HepG2 (cell line): ENCODE measurements around the gene AFF1.

Source experiments
- ARID3A ChIP-seq: IDR thresholded peaks from 2 replicates; pipeline ENCODE4 v1.6.1; 2012; ENCODE audit warnings: low read depth, low read length, improper control_type of control experiment
- CSRNP1 ChIP-seq: sonication (generic); formaldehyde crosslinking; IDR thresholded peaks from 2 replicates; pipeline ENCODE4 v1.8.1; 2023; ENCODE audit warnings: mild to moderate bottlenecking, missing genetic modification reagents
- CTCF ChIP-seq: sonication (generic); formaldehyde crosslinking; IDR thresholded peaks from 2 replicates; pipeline ENCODE4 v1.5.0; 2020; ENCODE audit warnings: mild to moderate bottlenecking, missing genetic modification reagents, moderate library complexity
- EZH2 ChIP-seq: conservative IDR thresholded peaks from 2 replicates; pipeline ENCODE4 v1.6.1; 2012; ENCODE audit warnings: mild to moderate bottlenecking, low read depth, low read length, moderate library complexity
- MYNN ChIP-seq: sonication (generic); formaldehyde crosslinking; IDR thresholded peaks from 2 replicates; pipeline ENCODE4 v1.4.0; 2020; ENCODE audit warnings: mild to moderate bottlenecking, low read depth, missing genetic modification reagents
- NPAS2 ChIP-seq: sonication (generic); formaldehyde crosslinking; IDR thresholded peaks from 2 replicates; pipeline ENCODE4 v1.8.0; 2022; ENCODE audit warnings: mild to moderate bottlenecking, missing genetic modification reagents, borderline replicate concordance
- POLR2AphosphoS5 ChIP-seq: IDR thresholded peaks from 2 replicates; pipeline ENCODE4 v1.6.1; 2012; ENCODE audit warnings: low read depth, low read length
- RFX5 ChIP-seq: IDR thresholded peaks from 2 replicates; pipeline ENCODE4 v1.6.1; 2011; ENCODE audit warnings: low read depth, low read length, improper control_type of control experiment
- YY1 ChIP-seq: IDR thresholded peaks from 2 replicates; pipeline ENCODE4 v1.6.1; 2011; ENCODE audit warnings: low read length, low read depth, moderate library complexity, mild to moderate bottlenecking; ENCODE audit not compliant: insufficient read depth, insufficient replicate concordance
- ZNF18 ChIP-seq: sonication (generic); formaldehyde crosslinking; IDR thresholded peaks from 2 replicates; pipeline ENCODE4 v1.8.0; 2022; ENCODE audit warnings: mild to moderate bottlenecking, missing genetic modification reagents; ENCODE audit not compliant: insufficient replicate concordance

- no peak for TF ChIP-seq NPAS2
- TF ChIP-seq ARID3A = no peak
- TF ChIP-seq POLR2AphosphoS5 = no peak
- TF ChIP-seq RFX5 = no peak
- TF ChIP-seq CSRNP1 (CRISPR knock-in tag) = no peak
- no peak for TF ChIP-seq YY1
- no peak for TF ChIP-seq ZNF18 (CRISPR knock-in tag)
- no peak for TF ChIP-seq CTCF (CRISPR knock-in tag)
- no peak for TF ChIP-seq MYNN (CRISPR knock-in tag)
- TF ChIP-seq EZH2 = no peak
These were observed 42.2 kb upstream of the AFF1 start for GRCh38 chr4:86892636-86892960.
